ENCODE measurements around the gene KRTAP10-3.
"Not testable (repeated sequence)": the region's sequence is repeated elsewhere in the genome, so short reads cannot be mapped to it uniquely, and the experiment has no call there.

The KRTAP10-3 gene

GRCh38 chr21:44558695-44559094, at the start of gene KRTAP10-3:
KRTAP10-3 (minus strand) TSS chr21:44558795; CDS start chr21:44558715, 80 bp downstream.
- no peak for DNase-seq

GRCh38 chr21:44606495-44606894, 47.9 kb upstream of the KRTAP10-3 start:
- no peak for DNase-seq

- no peak for DNase-seq
Measured at GRCh38 chr21:44603911-44604310, 45.3 kb upstream of the KRTAP10-3 start.

GRCh38 chr21:44603109-44603875, 44.7 kb upstream of the KRTAP10-3 start:
- DNase-seq: no peak

GRCh38 chr21:44602463-44602850, 43.9 kb upstream of the KRTAP10-3 start:
- DNase-seq: no peak

- no peak for DNase-seq
Measured at GRCh38 chr21:44601596-44602462, 43.2 kb upstream of the KRTAP10-3 start.

- DNase-seq: not testable (repeated sequence)
Measured at GRCh38 chr21:44601091-44601490, 42.5 kb upstream of the KRTAP10-3 start.

GRCh38 chr21:44600118-44600978, 41.8 kb upstream of the KRTAP10-3 start, which contains the start of gene KRTAP10-7:
KRTAP10-7 (plus strand) TSS chr21:44600597; CDS start chr21:44600622, 25 bp downstream.
- DNase-seq: not testable (repeated sequence)

- no peak for DNase-seq
Measured at GRCh38 chr21:44599264-44600029, 40.9 kb upstream of the KRTAP10-3 start.

GRCh38 chr21:44598061-44598460, 39.5 kb upstream of the KRTAP10-3 start:
- DNase-seq: no peak

- no peak for DNase-seq
Measured at GRCh38 chr21:44596068-44596725, 37.6 kb upstream of the KRTAP10-3 start.

- DNase-seq: no peak
Measured at GRCh38 chr21:44595524-44595923, 36.9 kb upstream of the KRTAP10-3 start.

GRCh38 chr21:44594406-44594916, 35.9 kb upstream of the KRTAP10-3 start:
- DNase-seq: no peak

GRCh38 chr21:44593598-44594405, 35.2 kb upstream of the KRTAP10-3 start:
- no peak for DNase-seq

GRCh38 chr21:44592446-44593311, 34.1 kb upstream of the KRTAP10-3 start, which contains the start of gene KRTAP10-6:
KRTAP10-6 (minus strand) TSS chr21:44592505; CDS start chr21:44592484, 21 bp downstream.
- DNase-seq: no peak

GRCh38 chr21:44591801-44592130, 33.2 kb upstream of the KRTAP10-3 start:
- not testable (repeated sequence) for DNase-seq

- DNase-seq: not testable (repeated sequence)
Measured at GRCh38 chr21:44590897-44591800, 32.6 kb upstream of the KRTAP10-3 start.

- DNase-seq: no peak
Measured at GRCh38 chr21:44590311-44590721, 31.7 kb upstream of the KRTAP10-3 start.

All from NCI-H446 (cell line).